ENCODE data around the gene MVB12B.
A peak's percentile ranks its signal among the peaks of the same experiment; 100 is the strongest.
"Not testable (repeated sequence)": the region's sequence is repeated elsewhere in the genome, so short reads cannot be mapped to it uniquely, and the experiment has no call there.

The MVB12B gene

GRCh38 chr9:126457890-126458289 lies 131.3 kb downstream of the MVB12B start:
- no peak for DNase-seq

GRCh38 chr9:126459126-126459525 lies 132.5 kb downstream of the MVB12B start:
- DNase-seq: no peak

- DNase-seq: no peak
Measured at GRCh38 chr9:126459546-126459945, 132.9 kb downstream of the MVB12B start.

DNA sequence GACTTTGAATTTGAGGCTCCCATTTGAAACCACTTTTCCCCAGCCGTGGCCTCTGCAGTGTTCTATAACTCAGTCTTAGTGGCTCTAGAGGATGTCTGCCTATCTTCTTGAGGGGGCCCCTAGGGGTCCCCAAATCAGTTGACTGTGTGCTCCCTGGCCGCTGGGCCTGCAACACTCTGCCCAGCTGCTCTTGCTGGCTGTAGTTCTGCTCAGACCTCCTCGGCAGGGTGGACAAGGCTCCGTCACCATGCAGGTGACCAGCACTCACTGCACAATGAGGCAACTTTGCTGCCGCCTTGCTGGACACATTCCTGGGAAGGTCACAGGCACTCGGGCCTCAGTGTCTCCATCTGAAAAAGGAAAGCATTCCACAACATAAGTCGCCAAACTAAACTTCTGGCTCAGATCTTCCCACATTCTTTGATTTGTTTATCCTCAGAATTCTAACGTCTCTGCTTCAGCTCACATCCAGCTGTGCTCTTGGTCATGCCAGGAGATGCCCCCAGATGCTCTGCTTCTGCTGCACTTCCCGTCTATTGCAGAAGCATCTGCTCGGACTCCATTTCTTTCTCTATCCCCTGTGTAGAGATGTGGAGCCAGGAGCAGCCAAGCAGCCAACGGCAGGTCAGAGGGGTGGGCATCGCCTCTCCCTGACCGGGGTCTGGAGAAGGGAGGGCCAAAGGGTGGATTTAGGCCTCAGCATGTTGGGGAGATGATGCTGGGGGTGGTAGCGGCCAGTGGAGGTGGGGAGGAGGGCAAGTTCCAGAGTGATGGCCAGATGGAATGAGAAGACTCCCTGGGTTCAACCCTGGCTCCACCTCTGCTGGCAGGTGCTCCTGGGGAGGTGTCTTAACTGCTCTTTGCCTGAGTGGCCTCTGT lies 133.6 kb downstream of the MVB12B start:
- DNase-seq: no peak

DNA sequence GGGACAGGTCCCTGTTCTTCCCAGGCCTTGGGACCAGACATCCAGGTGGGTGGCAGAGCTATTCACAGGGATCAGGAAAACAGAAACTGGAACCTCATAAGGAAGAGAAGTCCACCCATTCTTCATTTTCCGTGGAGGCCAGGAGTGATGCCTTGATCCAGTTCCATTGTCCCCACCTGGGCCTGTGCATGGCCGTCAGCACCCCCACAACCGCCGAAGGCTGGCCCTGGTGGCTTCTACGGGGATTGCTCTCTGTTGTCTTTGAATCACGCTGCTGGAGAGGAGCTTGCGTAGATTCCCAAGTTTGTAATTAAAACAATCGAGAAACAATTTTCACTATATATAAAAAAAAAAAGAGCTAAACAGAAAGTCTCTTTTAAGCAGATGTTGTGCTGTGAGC lies 134.4 kb downstream of the MVB12B start:
- DNase-seq: no peak

- DNase-seq: no peak
Measured at GRCh38 chr9:126461608-126462007, 135.0 kb downstream of the MVB12B start.

- DNase-seq: no peak
Measured at GRCh38 chr9:126462617-126463016, 136.0 kb downstream of the MVB12B start.

GRCh38 chr9:126463426-126463825 lies 136.8 kb downstream of the MVB12B start:
- no peak for DNase-seq

DNA sequence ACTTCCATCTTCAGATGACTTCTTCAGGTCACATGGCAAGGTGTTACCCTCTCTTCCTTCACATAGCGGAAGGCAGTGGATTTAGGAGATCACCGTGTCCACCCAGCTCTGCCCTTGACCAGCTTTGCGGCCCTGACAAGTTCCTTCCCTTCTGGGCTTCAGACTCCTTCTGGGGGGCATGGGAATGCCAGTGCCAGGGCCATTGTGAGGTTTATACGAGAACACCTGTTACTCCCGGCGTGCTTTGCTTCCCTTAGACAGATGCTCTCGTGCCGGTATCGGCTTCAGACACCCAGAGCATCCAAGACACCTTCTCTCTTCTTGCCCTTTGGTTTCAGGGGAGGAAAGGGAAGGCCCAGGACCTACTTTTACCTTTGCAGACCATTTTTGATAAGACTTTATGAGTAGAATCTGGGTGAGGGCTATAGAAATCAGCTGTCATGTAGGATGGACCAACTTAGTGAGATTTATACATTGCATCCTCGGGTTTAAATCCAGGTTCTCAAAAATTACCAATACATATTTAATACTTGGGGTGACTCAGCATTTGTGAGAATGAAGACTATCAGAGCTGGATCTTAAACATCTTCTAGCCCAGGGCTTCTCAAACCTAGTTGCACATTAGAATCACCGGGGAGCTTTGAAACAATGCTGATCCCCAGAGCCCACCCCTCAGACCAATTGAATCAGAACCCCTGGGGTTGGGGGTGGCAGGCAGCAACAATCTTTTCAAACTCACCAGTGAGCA lies 138.2 kb downstream of the MVB12B start:
- DNase-seq: no peak

- no peak for DNase-seq
Measured at GRCh38 chr9:126465977-126466376, 139.3 kb downstream of the MVB12B start.

DNA sequence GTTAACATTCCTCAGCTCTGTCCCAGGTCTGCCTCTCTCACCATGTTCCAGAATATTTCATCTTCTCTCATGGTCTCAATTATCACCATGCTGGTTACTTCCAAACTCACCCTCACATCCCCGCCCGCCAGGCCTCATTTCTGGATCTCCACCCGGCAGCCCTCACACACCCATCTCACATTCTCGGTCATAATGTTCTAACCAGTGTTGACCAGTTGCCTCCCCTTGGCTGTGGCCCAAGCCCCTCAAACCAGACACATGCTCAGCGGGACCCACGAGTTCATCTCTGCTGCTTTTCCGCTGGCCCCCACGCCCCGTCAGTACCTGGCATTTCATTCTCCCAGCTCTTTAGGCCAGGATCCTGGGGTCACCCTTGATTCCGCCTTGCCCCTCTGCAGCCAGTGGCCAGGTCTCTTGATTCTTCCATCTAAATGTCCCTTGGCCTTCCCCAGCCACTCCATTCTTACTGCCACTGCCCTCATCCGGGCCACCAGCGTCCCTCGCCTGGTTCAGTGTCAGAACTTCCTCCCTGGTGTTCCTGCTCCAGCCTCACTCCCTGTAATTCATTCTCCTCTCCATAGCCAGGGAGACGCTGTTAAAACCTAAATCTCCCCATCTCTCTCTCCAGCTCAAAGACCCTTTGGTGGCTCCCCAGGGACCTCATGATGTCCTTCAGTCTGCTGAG lies 141.7 kb downstream of the MVB12B start:
- DNase-seq: no peak

GRCh38 chr9:126470241-126470993 lies 143.8 kb downstream of the MVB12B start:
- DNase-seq: no peak

GRCh38 chr9:126471084-126471624 lies 144.5 kb downstream of the MVB12B start:
- no peak for DNase-seq

- DNase-seq: peak; percentile 28
Measured at GRCh38 chr9:126472198-126472947, 145.7 kb downstream of the MVB12B start.

DNA sequence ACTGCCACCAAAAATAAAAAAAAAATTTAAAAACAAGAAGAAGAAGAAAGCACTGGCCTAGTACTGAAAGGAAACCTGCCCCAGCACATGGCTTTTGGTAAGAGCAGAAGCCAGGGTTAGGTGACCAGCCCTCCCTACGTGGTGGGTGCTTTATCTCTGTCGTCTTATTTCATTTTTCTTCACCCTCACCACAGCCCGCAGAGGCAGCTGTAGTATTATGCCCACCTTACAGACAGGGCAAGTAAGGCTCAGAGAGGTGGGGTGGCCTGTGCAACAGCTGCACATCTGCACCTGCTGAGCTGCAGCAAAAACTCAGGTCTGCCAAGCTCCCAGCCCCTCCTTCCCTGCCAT lies 146.3 kb downstream of the MVB12B start:
- DNase-seq: no peak

DNA sequence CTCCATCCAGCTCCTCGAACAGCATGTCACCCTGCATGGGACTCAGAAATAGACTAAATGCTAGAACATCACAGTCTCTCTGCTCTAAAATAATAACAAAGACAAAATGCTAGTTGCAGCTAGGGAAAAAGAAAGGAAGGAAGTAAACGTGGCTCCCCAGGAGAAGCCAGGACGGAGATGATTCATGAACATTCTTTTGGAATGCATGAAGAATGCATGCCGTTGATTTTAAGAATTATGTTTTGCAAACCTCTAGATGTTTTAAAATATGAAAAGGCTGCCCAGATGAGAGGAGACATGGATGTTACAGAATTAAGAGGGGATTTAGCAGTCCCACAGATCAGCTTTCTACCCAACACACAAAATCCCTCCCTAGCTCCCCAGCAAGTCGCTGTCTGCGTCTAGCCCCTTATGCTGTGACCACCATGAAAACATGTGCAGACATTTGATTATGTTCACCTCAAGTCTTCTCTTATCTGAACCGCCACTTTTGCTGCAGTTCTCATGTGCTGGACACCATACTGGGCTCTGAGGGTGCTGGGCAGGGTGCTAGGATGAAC lies 147.7 kb downstream of the MVB12B start:
- DNase-seq: no peak

DNA sequence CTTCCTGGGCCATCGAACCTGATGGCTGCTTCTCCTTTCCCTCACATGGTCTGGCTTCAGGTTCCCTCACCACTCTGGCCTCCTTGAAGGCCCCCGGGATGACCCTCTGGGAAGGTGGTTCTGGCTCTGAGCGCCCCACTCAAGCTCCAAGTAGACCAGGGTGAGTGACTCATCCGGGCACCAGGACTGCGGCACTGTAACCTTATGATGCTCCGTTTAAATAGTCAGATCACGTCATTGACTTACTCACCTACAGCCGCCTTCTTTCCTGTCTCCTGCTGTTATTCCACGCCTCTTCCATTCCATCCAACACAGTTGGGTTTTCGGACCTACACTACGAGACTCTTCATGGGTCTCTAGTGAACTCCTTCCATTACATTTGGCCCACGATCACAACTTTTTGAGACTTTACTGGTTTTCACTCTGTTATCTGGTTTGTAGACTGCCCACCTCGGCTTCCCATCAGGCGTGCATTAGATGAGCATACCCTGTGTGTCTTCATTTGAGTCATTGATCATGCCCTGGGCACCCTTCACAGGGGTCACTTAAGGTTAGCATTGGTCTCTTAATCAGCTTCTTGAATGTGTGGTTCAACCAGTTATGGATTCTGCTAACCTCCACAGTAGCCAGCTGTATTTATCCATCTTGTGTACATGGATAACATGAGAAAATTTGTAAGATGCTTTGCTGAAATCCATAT lies 148.3 kb downstream of the MVB12B start:
- DNase-seq: no peak

DNA sequence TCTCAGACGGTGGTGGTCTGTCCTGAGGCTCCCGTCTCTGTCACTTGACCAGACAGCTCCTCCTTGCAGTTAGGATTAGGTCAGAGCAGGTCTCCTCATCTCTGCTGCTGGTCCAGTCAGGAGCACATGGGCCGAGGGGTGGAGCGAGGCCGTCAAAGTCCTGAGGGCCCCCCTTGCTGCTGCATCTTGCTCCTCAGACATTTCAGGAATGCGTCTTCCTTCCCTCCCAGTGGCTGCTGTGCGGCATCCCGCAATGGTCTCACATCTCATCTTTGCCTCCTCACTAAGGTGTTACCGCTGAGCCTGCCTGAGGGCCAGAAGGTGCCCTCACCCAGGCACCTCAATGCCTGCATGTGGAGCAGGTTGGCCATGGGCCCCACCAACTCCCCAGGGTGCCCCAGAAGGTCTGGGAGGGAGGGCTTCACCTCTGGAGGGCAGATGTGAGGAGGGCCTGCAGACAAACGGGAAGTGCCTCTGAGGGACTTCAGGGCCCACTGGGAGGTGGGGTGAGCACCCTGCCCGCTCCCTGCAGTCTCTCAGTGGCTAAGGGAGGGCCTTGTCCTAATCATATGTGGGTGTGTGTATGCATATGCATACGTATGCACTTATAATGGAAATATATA lies 149.4 kb downstream of the MVB12B start:
- no peak for DNase-seq

GRCh38 chr9:126477432-126477831 lies 150.8 kb downstream of the MVB12B start:
- DNase-seq: not testable (repeated sequence)

- DNase-seq: no peak
Measured at GRCh38 chr9:126478216-126478981, 151.8 kb downstream of the MVB12B start.

Measured in NCI-H748 treated with DMSO at 0.1 percent for 48 hours (cell line).